Muscle layer of colon (tissue), 2 donors: ENCODE data around the gene GRID1.

Experiments used
- H3K27ac ChIP-seq: one replicate; pipeline ENCODE4 v1.7.0; 2013; ENCODE audit warnings: low read depth, mild to moderate bottlenecking, low read length, moderate library complexity
- H3K27me3 ChIP-seq, 2 donors: one replicate each; pipeline ENCODE4 v1.7.0; 2013; ENCODE audit warnings: low read length in 2 of 2, mild to moderate bottlenecking in 2 of 2; ENCODE audit not compliant: insufficient read depth in 2 of 2, control insufficient read depth in 1 of 2
- H3K36me3 ChIP-seq: one replicate; pipeline ENCODE4 v1.7.0; 2013; ENCODE audit warnings: mild to moderate bottlenecking, low read length; ENCODE audit not compliant: insufficient read depth
- H3K4me1 ChIP-seq: one replicate; pipeline ENCODE4 v1.7.0; 2013; ENCODE audit warnings: mild to moderate bottlenecking, low read length; ENCODE audit not compliant: insufficient read depth
- H3K4me3 ChIP-seq, 2 donors: one replicate each; pipeline ENCODE4 v1.7.0; 2013; ENCODE audit warnings: low read length in 2 of 2, low read depth in 1 of 2, mild to moderate bottlenecking in 1 of 2, moderate library complexity in 1 of 2
- H3K9ac ChIP-seq: one replicate; pipeline ENCODE4 v1.7.0; 2013; ENCODE audit warnings: low read length
- H3K9me3 ChIP-seq: one replicate; pipeline ENCODE4 v1.7.0; 2013; ENCODE audit warnings: mild to moderate bottlenecking, low read length
- donor health status: abdominal sarcoma.
- donor health status: Adenocarcinoma of cecum.

The GRID1 gene

DNA sequence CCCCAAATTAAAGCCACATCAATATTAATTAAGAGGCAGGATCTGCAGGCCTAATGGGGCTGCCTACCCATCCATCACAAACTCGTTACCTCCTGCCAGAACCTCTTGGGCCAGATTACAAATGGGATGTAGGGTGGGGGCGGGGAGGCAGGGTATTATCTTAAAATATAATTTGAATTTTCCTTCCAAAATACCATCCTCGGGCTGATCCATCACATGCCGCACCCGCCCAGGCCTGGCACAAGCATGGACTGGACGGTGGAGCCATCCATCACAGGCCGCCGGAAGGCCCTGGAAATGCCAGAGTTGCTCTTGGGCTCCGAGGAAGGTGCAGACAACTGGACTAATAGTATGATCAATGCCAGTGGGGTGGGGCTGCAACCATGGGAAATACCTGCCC, 212.8 kb downstream of the GRID1 start:
- no peaks in the 10 kb centered on the region for H3K4me1 ChIP-seq
- no peaks in the 10 kb centered on the region for H3K27me3 ChIP-seq
- no peak overlapping the region for H3K27ac ChIP-seq
- no peaks in the 10 kb centered on the region for H3K36me3 ChIP-seq
- H3K9me3 ChIP-seq: no peaks in the 10 kb centered on the region
- no peak overlapping the region for H3K4me3 ChIP-seq
- no peak overlapping the region for H3K9ac ChIP-seq

DNA sequence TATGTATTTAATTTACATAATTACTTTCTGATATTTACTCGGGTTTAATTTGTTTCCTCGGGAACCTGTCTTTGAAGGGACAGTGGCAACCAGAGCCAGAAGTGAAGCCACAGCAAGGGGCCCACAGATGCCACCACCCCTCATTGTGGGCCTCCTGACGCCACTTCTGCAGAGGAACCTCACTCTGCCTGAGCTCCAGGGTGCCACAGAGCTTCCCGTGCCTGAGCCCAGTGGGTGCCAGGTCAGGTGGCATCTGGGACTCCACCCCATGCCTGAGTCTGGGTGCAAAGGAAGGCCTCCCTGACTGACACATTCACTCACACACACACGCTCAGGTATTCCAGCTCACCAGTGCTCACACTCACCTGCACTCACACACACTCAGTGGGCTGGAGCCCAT, 213.7 kb downstream of the GRID1 start:
- Histone ChIP-seq H3K9me3 (no peaks in the 10 kb centered on the region), H3K4me3 (no peak overlapping the region), H3K36me3 (no peaks in the 10 kb centered on the region), H3K4me1 (no peaks in the 10 kb centered on the region), H3K9ac (no peak overlapping the region), H3K27ac (no peak overlapping the region), H3K27me3 (no peaks in the 10 kb centered on the region)

DNA sequence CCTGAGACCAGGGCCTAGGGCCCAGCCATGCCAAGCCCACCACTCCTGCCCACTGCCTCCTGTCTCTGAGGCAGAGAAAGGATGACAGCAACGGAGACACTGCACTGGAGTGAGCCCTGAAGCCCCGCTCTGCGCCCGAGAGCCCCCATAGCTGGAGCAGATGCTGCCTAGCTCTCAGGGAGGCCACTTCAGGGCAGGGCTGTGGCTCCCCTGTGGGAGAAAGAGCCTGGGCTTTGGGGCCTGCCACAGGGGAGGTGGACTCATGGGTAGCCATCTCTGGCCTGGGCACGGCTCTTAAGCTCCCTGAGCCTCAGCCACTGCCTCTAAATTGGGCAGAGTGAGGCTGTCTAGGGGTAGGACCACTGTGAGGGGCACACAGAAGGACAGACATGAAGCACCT, 214.2 kb downstream of the GRID1 start:
- no peak overlapping the region for H3K27ac ChIP-seq
- no peaks in the 10 kb centered on the region for H3K36me3 ChIP-seq
- no peaks in the 10 kb centered on the region for H3K27me3 ChIP-seq
- no peak overlapping the region for H3K4me3 ChIP-seq
- no peak overlapping the region for H3K9ac ChIP-seq
- H3K9me3 ChIP-seq: no peaks in the 10 kb centered on the region
- H3K4me1 ChIP-seq: no peaks in the 10 kb centered on the region

DNA sequence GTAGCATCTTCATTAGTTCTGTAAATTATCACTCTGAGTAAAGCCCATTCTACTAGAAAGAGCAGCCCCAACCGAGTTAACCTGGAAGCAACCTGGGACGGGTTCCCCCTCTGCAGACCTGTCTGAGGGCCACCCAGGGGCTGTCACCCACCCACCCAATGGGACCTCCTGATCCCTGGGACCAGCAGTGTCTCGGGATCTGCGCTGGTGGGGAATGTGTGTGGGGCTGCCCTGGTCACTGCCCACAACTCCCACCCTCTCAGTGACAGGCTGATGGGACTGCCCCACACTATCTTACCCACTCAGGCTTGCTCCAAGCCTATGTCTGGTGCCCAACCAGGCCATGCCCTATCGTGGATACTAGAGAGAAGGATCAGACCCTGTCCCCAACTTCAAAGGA, 215.0 kb downstream of the GRID1 start:
- H3K27ac ChIP-seq: no peak overlapping the region
- no peaks in the 10 kb centered on the region for H3K4me1 ChIP-seq

DNA sequence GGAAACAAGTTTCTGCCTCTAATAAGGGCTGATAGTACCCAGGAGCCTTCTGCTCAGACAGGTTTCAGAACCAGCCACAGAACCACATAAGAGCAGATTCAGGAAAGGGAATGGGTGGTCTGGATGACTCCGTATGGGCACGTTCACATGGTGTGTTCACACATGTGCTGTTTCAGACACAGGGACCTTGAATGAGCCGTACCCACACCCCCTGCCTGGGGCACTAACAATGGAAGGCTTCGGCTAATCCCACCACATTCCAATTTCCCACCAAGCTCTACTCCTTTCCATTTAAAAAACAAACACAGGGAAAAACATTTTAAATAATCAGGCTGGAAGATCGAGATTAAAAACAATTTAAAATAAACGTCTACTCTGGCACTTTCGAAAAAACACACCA, 217.3 kb downstream of the GRID1 start:
- H3K4me3 ChIP-seq: no peak overlapping the region
- no peaks in the 10 kb centered on the region for H3K36me3 ChIP-seq
- no peaks in the 10 kb centered on the region for H3K4me1 ChIP-seq
- no peak overlapping the region for H3K27ac ChIP-seq
- H3K9ac ChIP-seq: no peak overlapping the region
- H3K9me3 ChIP-seq: no peaks in the 10 kb centered on the region
- H3K27me3 ChIP-seq: no peaks in the 10 kb centered on the region

More for the DNA sequence above, 215.0 kb downstream of the GRID1 start:
- Histone ChIP-seq H3K9ac (no peak overlapping the region), H3K4me3 (no peak overlapping the region), H3K36me3 (no peaks in the 10 kb centered on the region), H3K27me3 (no peaks in the 10 kb centered on the region), H3K9me3 (no peaks in the 10 kb centered on the region)

DNA sequence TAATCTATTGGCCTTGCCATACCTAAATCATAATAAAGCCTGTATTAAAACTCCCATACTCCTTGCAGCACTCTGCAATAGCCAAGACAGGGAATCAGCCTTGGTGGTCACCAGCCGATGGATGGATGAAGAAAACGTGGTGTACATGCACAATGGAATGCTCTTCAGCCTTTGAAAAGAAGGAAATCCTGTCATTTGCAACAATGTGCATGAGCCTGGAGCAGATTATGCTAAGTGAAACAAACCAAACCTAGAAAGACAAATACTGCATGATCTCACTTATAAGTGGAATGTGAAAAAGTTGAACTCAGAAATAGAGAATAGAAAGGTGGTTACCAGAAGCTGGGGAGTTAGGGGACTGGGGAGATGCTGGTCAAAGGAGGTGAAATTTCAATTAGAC, 218.5 kb downstream of the GRID1 start:
- H3K27ac ChIP-seq: no peak overlapping the region
- no peak overlapping the region for H3K4me3 ChIP-seq
- no peaks in the 10 kb centered on the region for H3K36me3 ChIP-seq
- H3K9ac ChIP-seq: no peak overlapping the region
- H3K9me3 ChIP-seq: no peaks in the 10 kb centered on the region
- no peaks in the 10 kb centered on the region for H3K27me3 ChIP-seq
- no peaks in the 10 kb centered on the region for H3K4me1 ChIP-seq

DNA sequence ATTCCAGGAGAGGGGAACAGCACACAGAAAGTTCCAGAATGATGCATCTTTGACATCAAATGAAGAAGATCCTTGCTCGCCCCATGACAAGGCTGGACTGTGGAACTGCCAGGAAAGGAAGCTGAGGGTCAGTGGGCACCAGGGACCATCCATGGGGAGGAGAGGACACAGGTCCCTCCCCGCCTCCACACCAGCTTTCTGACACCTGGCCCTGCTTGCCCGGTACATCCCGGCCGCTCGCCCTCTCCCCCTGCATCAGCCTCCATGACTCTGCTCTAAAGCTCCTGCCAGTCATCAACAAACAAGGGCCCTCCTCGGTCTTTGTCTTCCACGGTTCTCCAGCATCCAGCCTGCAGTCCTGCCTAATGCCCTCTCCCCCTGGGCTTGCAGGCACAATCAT, 222.3 kb downstream of the GRID1 start:
- Histone ChIP-seq H3K36me3 (no peaks in the 10 kb centered on the region), H3K9ac (no peak overlapping the region), H3K9me3 (no peaks in the 10 kb centered on the region), H3K4me3 (no peak overlapping the region), H3K27ac (no peak overlapping the region), H3K4me1 (no peaks in the 10 kb centered on the region), H3K27me3 (no peaks in the 10 kb centered on the region)

DNA sequence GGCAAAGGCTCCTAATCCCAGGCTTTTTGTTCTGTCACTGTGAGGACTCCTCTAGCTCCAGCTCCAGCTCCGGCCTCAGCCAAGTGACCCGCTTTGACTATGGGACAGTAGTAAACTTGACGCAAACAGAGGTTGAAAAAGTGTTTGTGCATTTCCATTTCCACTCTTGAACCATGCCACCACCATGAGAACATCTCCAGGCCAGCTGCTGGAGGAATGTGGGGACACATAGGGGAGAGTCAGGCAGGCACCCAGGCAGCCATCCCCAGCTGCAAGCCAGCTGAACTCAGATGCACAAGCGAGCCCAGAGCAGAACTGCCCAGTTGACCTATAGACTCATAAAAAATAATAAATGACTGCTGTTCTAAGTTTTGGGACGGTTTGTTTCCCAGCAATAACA, 224.7 kb downstream of the GRID1 start:
- Histone ChIP-seq H3K27ac (no peak overlapping the region), H3K9me3 (no peaks in the 10 kb centered on the region), H3K4me1 (no peaks in the 10 kb centered on the region), H3K36me3 (no peaks in the 10 kb centered on the region), H3K4me3 (no peak overlapping the region), H3K27me3 (no peaks in the 10 kb centered on the region), H3K9ac (no peak overlapping the region)

DNA sequence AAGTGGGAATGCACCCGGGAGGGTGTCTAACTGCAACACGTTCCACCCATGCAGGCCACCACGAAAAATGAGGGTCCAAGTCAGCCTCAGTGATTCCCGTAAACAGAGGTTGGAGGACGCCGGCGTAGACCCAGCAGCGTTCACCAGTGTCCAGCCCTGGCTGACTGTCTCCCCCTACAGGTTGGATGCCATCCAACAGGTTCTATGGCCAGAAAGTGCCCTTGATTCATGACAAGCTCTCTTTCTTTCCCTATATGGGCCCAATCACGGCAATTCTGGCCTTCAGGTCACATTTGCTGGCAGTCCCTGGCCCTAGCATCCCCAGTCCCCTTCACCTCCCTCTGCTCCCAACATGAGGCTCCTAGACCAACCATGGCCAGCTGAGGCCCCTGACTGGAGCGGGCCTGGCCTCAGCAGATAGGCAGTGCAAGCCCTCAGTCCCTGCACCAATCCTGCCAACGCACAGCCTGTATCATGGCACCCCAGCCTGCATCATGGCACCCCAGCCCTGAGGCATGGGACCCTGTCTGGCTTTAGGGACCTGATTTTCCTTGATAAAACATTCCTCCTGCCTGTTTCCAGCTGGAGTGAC, 227.4 kb downstream of the GRID1 start:
- H3K27me3 ChIP-seq: no peaks in the 10 kb centered on the region
- H3K4me1 ChIP-seq: no peaks in the 10 kb centered on the region
- H3K36me3 ChIP-seq: no peaks in the 10 kb centered on the region
- no peak overlapping the region for H3K4me3 ChIP-seq
- H3K9ac ChIP-seq: no peak overlapping the region
- H3K27ac ChIP-seq: no peak overlapping the region
- H3K9me3 ChIP-seq: no peaks in the 10 kb centered on the region

DNA sequence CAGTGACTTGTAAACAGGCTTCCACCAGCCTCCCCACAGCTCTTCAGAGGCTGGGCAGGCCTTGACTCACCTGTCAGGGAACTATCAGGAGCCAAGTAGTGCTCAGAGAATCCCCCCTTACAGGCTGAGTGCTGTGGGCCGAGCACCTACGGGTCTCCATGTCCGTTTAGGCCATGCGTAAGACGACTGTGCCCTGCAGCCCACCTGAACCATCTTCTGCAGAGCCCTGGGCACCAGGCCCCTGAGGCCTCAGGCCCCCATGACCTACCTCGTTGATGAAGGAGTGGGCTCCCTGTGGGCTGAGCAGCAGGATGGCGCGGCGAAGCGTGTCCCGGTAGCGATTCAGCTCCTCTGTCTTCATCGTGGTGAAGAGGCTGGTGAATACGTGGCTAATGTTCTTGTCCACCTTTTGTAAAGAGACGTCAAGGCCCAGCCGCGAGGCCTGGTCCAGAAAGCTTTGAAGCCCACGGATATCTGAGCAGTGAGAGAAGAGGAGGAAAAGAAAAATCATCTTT, 228.0 kb downstream of the GRID1 start:
- Histone ChIP-seq H3K4me3 (no peak overlapping the region), H3K9me3 (no peaks in the 10 kb centered on the region), H3K4me1 (no peaks in the 10 kb centered on the region), H3K36me3 (no peaks in the 10 kb centered on the region), H3K27me3 (no peaks in the 10 kb centered on the region), H3K9ac (no peak overlapping the region), H3K27ac (no peak overlapping the region)

DNA sequence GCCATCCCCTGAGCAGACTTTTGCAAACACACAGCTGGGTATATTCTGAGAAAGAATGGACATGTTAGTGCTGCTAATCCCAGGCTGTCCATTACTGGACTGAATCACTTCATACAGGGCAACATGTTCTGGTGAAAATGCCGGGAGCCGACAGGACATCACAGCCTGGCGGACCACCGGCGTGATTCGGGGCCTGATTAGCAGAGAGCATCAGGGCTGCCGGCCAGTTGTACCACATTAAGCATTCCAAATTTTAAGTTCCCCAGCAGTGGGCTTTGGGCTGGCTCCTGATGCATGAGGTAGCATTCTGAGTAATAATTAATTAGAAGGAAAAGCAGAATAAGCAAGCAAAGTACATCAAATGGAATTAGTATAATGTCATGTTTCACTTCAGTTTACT, 229.0 kb downstream of the GRID1 start:
- Histone ChIP-seq H3K4me1 (no peaks in the 10 kb centered on the region), H3K9me3 (no peaks in the 10 kb centered on the region), H3K27me3 (no peaks in the 10 kb centered on the region), H3K9ac (no peak overlapping the region), H3K4me3 (no peak overlapping the region), H3K36me3 (no peaks in the 10 kb centered on the region), H3K27ac (no peak overlapping the region)

DNA sequence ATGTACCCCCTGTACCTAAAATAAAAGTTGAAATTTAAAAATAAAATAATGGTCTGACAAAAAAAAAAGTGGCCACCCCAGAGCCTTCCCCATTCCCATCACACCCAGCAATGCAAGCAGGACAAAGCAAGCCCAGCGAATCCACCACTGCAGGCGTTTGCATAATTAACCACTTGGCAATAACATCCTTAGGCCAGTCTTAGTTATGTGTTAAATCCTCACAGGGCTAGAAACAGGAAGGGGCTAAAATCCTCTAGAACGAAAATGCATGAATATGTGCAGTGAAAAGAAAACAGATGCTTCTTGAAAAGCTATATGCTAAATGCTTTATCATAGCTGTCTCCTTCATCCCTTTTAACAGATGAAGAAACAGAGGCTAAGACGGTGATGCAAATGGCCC, 229.7 kb downstream of the GRID1 start:
- Histone ChIP-seq H3K9ac (no peak overlapping the region), H3K27me3 (no peaks in the 10 kb centered on the region), H3K27ac (no peak overlapping the region), H3K4me1 (no peaks in the 10 kb centered on the region), H3K9me3 (no peaks in the 10 kb centered on the region), H3K4me3 (no peak overlapping the region), H3K36me3 (no peaks in the 10 kb centered on the region)
